SU-DHL-6 (cell line): ENCODE measurements around the gene GAREM2.

Source experiments
- CTCF ChIP-seq: fragments of 200-600 bp; sonication (generic); IDR thresholded peaks from one replicate; pipeline ENCODE4 v1.5.1; 2017; ENCODE audit warnings: antibody characterized with exemption, mild to moderate bottlenecking, low read length, moderate library complexity; ENCODE audit not compliant: insufficient read depth, poor library complexity, severe bottlenecking
- EZH2phosphoT487 ChIP-seq: fragments of 200-600 bp; sonication (generic), shearing (Covaris generic); conservative IDR thresholded peaks from 2 replicates; pipeline ENCODE4 v1.6.1; 2018; ENCODE audit warnings: mild to moderate bottlenecking, antibody characterized with exemption, low read length, moderate library complexity, mixed read lengths

DNA sequence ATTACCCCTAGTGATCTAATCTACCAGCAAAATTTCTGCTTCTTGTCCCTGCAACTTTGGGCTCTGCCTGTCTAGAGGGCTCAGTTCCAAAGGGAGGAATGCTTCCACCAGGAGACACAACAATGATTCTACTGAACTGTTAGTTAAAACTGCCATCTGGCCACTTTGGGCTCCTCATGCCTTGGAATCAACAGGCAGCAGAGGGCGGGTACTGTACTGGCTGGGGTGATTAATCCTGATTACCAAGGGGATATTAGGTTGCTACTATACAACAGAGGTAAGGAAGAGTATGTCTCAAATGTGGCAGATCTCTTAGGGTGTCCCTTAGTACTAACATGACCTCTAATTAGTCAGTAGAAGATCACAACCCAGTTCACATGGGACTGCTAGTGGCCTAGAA, 50.1 kb downstream of the GAREM2 start:
- TF ChIP-seq CTCF: no peak
- no peak for TF ChIP-seq EZH2phosphoT487
